GM20431 (cell line): Measurements from ENCODE around the gene ACTN1.

Experiments used
- in situ Hi-C: fragments of 300-500 bp; cut with MseI, MboI; formaldehyde crosslinking; loops from one replicate; pipeline ENCODE4 v1.15.0; 2020; ENCODE audit warnings: low sequenced_read_pairs; ENCODE audit not compliant: unreplicated experiment

ACTN1 gene

DNA sequence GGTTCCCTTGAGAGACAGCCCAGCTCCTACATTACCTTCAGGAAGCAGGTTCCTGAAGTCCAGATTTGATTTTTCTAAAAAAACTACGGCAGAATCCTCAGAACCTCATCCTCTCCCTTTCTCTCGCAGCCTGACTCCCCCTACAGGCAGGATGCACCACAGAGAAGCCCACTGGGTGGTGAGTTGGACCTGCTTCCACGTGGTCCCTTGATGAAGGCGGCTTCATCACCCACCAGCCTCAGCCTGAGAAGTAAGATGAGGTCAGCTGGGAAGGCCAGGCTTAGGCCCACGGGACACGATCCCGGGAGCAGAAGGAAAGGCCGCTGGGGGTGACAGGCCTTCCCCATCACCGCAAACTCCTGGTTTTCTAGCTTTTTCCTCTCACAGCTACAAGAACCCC lies 83.0 kb downstream of the ACTN1 start:
- in situ Hi-C loops, result no loop called here

DNA sequence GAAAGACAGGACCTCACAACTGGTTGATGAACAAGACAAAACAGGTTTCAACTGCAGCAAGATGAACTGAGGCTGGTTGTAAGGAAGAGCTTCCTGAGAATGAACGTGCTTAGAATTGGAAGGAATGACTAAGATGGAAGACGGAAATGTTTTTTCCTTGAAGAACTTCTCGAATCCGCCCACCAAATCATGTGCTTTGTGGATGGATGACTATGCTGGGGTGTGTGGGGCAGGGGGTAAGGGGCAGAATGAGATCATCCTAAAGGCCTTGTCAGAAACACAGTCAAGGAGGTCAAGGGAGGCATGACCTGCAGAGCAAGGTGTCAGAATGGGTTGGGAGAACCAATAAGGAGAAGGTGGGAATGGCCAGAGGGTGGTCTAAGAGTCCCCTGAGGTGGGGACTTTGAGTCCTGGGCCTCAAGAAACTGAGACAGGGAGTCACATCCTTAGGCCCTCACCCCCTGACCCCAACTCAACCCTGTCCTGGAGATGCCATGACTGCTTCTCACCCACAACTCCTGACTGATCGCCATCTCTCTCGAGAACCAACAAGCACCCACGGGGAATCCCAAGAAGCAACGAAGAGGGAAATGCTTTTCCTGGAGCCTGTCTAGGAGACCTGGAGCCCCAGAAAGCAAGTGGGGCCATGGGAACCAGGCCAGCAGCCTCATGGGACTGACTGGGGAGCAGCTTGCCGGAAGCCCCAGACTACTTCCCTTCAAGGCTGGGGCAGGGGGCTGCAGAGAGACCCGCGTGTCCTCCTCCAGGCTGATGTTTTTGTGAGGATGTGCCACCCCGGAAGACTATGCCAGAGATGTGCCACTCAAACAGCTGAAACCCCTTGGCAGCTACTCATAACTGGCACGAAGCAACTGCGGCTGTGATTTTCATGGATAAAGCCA lies 84.0 kb downstream of the ACTN1 start:
- in situ Hi-C loops, result no loop called here

- in situ Hi-C loops, result no loop called here
Observed at GRCh38 chr14:68894123-68894522, 85.0 kb downstream of the ACTN1 start.

- in situ Hi-C loops, result no loop called here
Observed at GRCh38 chr14:68893566-68893965, 85.5 kb downstream of the ACTN1 start.

DNA sequence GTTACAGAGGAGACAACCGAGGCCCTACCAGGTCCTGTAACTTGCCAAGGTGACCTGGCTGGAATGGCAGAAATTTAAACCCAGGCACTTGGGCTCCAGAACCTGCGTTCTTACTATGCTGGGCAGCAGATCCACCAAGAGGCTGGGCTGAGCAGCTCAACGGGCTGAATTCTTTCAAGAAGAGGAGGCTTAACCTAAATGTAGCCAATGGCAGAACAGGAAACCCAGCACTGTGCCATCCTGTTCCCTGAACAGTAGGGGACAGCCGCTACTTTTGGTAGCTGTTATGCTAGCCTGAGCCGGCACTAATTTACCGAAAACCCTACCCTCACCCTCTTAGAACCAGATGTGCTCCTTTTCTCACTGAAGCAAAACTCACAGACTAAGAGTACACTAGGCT lies 86.1 kb downstream of the ACTN1 start:
- in situ Hi-C loops, result no loop called here

GRCh38 chr14:68891851-68892660 lies 87.0 kb downstream of the ACTN1 start:
- in situ Hi-C loops, result no loop called here

DNA sequence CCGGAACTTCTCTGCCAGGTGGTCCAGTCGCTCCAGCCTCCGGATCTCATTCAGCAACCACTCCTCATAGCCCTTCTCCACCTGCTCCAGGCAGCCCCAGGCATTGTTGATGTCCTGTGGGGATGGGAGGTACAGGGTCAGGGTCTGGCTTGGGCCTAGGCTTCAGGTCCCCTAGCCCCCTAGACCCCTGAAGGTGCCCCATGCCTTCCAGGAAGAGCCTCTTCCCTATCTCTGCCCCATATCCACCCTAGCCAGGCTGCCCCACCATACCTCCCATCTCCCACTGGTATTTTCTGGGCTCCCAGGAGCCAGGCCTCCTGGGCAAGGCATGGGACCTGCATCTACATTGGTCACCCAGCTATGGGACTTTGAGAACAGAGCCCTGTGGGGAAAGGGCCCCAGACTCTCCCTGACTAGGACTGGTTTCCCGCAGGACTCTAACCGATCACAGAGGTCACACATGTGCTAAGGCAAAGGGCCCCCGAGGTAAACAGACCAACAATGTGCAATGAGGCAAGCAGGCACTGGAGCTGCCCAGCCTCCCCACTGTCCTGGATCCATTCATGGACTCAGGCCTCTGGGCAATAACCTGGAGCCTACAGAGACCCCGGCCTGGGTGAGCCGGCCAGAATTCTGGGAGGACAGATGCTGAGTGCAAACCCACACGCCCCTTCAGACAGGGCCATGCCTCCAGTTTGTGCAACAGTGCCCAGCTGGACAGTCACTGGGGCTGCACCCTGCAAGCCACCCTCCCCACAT lies 88.8 kb downstream of the ACTN1 start:
- in situ Hi-C loops, result no loop called here

GRCh38 chr14:68888883-68889282 lies 90.2 kb downstream of the ACTN1 start:
- in situ Hi-C loops, result no loop called here

DNA sequence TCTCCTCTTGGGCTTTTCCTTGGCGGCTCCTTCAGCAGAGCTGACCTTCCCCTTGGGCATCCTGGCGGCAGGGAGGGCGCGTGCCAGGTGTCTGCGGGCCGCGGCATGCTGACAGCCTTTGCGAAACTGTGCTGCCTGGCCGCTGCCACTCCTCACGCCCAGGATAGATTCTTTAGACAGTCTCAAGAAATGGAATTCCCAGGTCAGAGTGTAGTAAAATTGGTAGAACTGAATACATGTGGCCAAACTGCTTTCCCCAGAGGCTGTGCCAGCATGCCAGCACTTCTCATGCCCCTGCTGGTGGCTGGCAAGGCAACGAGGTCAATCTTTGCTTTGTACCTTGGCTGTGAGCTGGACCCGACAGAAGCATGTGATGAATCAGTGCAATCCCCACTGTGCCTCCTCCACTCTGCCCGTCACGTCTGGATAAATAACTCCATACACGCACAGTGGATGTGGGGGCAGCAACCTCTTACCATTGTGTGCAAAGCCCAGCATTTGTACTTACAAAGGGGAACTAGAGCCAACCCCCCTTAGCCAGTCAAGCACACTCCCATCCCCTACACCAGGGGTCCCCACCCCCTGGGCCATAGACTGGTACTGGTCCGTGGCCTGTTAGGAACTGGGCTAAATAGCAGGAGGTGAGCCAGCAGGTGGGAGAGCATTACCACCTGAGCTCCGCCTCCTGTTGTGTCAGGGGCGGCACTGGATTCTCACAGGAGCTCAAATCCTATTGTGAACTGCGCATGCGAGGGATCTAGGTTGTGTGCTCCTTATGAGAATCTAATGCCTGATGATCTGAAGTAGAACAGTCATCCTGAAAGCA lies 90.9 kb downstream of the ACTN1 start:
- in situ Hi-C loops, result no loop called here

DNA sequence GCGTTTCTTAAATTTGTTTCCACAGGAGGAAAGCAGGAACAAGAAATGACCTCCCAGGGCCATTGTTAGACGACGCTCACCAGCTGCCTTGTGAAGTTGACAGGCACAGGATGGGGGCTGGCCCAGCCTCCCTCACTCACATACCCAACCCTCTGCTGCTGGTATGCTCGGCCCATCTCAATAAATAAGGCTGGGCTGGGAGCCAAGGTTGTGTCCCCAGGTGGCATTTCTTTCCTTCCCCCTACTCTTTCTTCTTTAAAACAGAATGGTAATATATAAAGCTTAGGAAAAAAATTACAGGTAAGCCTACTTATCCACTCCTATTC lies 93.0 kb downstream of the ACTN1 start:
- in situ Hi-C loops, result no loop called here

GRCh38 chr14:68885226-68886108 lies 93.6 kb downstream of the ACTN1 start:
- in situ Hi-C loops, result no loop called here

DNA sequence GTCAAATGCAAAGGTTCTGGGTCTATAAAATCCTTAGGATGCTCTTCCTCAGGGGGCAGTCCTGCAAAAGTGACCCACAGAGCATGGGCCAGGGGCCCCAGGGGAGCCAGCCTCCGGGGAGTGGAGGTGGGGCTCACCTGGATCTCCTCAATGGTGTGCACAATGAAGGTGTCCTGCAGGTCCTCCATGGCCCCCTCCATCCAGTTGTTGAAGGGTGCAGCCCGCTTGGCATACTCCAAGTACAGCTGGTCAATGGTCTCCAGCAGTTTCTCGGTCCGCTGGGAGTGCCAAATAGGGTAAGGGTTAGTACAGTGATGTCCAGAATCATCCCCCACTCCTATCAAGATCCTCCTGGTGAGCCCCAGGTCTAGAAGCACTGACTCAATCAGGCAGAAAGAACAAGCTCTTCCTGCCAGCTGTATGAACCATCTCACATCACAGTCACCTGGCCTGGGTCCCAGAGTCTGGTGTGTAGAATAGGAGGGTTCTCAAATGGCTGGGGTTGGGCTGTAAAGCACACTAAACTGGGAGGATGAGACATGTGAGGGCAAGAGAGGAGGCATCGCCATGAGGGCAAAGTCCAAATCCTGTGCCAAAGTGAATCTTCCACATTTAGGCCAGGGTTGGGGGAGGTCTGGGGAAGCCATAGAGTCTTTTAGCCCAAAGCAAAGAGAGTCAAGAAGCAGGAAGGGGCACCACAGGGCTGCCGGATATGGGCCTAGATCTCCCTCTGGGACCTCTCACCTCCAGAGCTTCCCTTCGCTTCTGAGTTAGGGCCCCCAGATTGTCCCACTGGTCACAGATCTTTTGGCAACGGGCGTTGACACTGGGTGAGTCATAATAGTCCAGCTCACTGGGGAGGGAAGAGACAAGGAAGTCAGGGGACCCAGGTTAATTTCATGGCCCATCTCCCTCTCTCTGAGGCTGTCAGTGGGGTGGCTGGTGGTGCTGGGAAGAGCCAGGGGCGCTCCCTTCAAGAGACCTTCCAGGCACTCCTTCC lies 94.8 kb downstream of the ACTN1 start:
- in situ Hi-C loops, result no loop called here

DNA sequence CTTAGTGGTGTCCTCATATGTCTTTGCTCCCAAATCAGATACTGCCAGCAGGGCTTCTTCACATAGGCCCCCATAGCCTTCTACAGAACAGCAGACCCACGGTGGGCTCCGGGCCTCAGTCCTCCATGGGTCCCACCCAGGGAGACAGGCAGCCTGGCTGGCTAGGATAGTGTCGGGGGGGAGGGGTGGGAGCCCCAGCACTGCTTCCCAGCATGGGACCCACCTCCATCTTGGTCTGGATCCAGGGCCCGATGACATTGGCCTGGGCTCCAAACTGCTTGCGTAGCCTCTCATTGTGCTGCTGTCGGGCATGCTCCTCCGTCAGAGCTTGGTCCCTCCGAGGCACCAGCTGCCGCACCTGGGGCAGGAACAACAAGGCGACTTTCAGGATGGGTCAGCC lies 96.9 kb downstream of the ACTN1 start:
- in situ Hi-C loops, result no loop called here

DNA sequence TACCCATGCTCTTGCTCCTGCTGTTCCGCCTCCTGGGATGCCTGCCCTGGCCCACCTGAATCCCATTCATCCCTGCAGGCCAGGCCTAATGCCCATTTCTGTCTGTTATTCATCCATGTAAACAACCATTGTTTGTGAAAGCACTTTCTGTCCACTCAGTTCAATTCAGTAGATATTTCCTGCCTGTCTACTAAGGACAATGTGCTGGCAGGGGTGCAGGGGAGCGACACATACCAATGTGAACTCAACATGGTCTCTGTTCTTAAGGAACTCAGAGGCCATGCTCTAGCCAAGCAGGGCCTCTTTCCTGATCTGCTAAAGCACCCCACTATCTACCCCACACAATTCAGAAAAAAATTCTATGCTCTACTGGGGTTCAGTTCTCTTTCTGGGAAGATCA lies 97.7 kb downstream of the ACTN1 start:
- in situ Hi-C loops, result no loop called here

- in situ Hi-C loops, result no loop called here
Observed at GRCh38 chr14:68880581-68881105, 98.5 kb downstream of the ACTN1 start.

DNA sequence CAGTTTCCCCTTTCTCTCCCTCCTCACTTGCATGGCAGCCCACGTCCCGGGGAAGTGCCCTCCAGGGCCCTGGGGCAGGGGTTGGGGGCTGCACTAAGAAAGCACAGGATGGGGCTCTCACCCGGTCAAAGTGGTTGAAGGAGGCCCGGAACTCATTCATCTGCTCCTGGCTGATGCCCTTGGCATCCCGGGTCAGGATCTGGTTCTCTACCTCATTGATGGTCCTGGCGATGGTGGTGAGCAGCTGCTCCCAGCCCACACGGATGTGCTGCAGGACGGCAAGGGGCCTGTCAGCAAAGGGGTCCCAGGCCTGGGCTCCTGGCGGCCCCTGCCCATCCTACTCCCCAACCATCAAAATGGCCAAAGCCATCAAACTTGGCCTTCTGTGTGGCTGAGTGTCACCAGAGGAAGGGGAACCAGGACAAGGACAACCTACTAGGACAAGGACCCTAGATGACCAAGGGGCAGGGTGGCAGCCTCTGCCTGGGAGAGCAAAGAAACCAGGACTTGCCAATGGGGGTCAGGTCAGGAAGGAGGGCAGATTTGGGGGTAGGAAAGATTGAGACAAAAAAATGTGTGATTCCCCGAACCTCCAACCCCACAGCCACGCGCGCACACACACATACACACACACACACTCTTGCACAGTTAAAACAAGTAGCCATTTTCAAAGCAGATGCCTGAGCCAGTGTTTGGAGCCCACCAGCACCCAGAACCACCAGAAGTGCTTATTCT lies 99.1 kb downstream of the ACTN1 start:
- in situ Hi-C loops, result no loop called here

GRCh38 chr14:68879321-68879781 lies 99.8 kb downstream of the ACTN1 start:
- in situ Hi-C loops, result no loop called here
